T-helper 2 cell treated with Interferon-gamma antibody and Interleukin-4, amounts not matched to agents 100 ng/mL and 5 ng/mL, for 36 hours (primary cell): ENCODE measurements around the gene HAL. TPM values are rescaled to one million over a fixed set of nuclear protein-coding genes. Genes with fewer than 3 reads are reported as not detected.

Experiments used
- intact Hi-C: fragments of 100-400 bp; cut with micrococcal nuclease; formaldehyde crosslinking; loops from one replicate; pipeline ENCODE4 v1.15.1; 2023
- total RNA-seq: library from RNA; stranded (reverse); gene quantifications from 2 replicates; pipeline ENCODE4 v1.2.3, GENCODE V29; 2022

HAL gene
- 0.41 and 0.64 TPM in 2 replicates for total RNA-seq

- intact Hi-C loops: no loop called here
Observed at GRCh38 chr12:95996034-95996658, at the start of gene HAL. TSS of gene HAL (minus strand) at chr12:95996344. CDS start at chr12:95995910, 434 bp downstream.

- intact Hi-C loops: no loop called here
Observed at GRCh38 chr12:96045566-96045965, 49.4 kb upstream of the HAL start.

GRCh38 chr12:96044943-96045290 is 48.8 kb upstream of the HAL start:
- intact Hi-C loops: no loop called here

GRCh38 chr12:96044017-96044942 is 48.1 kb upstream of the HAL start:
- intact Hi-C loops: no loop called here

- intact Hi-C loops: no loop called here
Observed at GRCh38 chr12:96041181-96041580, 45.0 kb upstream of the HAL start.

- intact Hi-C loops: no loop called here
Observed at GRCh38 chr12:96040305-96041133, 44.4 kb upstream of the HAL start.

- intact Hi-C loops: loop anchor here (5.0 to 10.0 kb wide), 2 partner anchors 408 to 1775 kb away; no protein-coding TSS in a partner anchor
Observed at GRCh38 chr12:96039516-96039915, 43.4 kb upstream of the HAL start.

GRCh38 chr12:96036765-96037455 is 40.8 kb upstream of the HAL start:
- intact Hi-C loops: loop anchor here (5.0 to 10.0 kb wide), 2 partner anchors 410 to 1772 kb away; no protein-coding TSS in a partner anchor

GRCh38 chr12:96035283-96036236 is 39.4 kb upstream of the HAL start, which contains the start of gene LTA4H:
TSS of gene LTA4H (minus strand) at chr12:96035587. CDS start at chr12:96035519, 68 bp downstream.
- intact Hi-C loops: loop anchor here (1.0 to 10.0 kb wide), 13 partner anchors 12 to 1771 kb away; partner anchors contain the start of genes AMDHD1, CCDC38, CFAP54 and FGD6

GRCh38 chr12:96034621-96035282 is 38.6 kb upstream of the HAL start:
- intact Hi-C loops: loop anchor here (1.0 to 10.0 kb wide), 13 partner anchors 13 to 1770 kb away; partner anchors contain the start of genes AMDHD1, CCDC38, CFAP54 and FGD6

- intact Hi-C loops: loop anchor here (2.0 to 10.0 kb wide), 2 partner anchors 91 to 1769 kb away; partner anchors contain the start of genes AMDHD1 and CCDC38
Observed at GRCh38 chr12:96033549-96034389, 37.6 kb upstream of the HAL start.

GRCh38 chr12:96029826-96030225 is 33.7 kb upstream of the HAL start:
- intact Hi-C loops: loop anchor here (10.0 kb wide), 1 partner anchor 1765 kb away; no protein-coding TSS in a partner anchor

- intact Hi-C loops: no loop called here
Observed at GRCh38 chr12:96028538-96028937, 32.4 kb upstream of the HAL start.

- intact Hi-C loops: no loop called here
Observed at GRCh38 chr12:96026331-96026730, 30.2 kb upstream of the HAL start.

- intact Hi-C loops: no loop called here
Observed at GRCh38 chr12:96025518-96025917, 29.4 kb upstream of the HAL start.

- intact Hi-C loops: no loop called here
Observed at GRCh38 chr12:96020314-96021003, 24.3 kb upstream of the HAL start.

GRCh38 chr12:96015672-96016071 is 19.5 kb upstream of the HAL start:
- intact Hi-C loops: no loop called here
